ENCODE measurements around the gene TNS1.

Gene TNS1

DNA sequence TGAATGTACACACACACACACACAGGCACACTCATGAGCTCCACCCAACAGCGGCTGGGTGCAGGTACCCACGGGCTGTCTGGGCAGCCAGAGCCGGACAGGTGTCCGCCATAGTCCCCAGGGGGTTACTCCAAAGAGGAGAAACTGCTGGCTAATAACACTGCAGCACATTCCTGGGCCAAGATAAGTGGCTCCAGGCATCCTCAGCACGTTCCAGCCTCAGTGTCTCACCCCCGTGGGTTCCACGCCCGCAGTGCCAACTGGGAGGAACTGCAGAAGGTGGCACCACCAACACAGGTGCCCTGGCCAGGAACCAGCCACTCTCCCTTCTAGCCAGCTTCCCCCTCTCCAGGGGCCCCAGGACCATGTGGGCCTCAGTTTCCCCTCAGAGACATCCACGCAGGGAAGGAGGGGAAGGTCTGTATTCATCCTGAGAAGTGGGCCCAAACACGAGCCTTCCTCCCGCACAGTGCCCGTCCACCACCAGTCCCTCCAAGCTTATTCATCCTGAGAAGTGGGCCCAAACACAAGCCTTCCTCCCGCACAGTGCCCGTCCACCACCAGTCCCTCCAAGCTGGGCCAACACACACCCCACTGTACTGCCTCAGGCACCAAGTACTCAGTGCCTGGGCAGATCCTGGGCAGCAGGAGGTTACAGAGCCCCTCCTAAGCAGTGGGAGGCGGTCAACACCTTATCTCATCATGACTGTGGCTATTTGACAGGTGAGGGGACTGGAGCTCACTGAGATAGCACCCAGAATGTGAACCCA, 47.6 kb downstream of the TNS1 start:
- no peaks in the 10 kb centered on the region for H3K79me2 ChIP-seq (ENCODE audit: low read length)
- no peak overlapping the region for H3K27ac ChIP-seq (ENCODE audit: low read length)

GRCh38 chr2:217954469-217954868, 48.3 kb downstream of the TNS1 start:
- Histone ChIP-seq H3K9me2 (replicated peaks; ENCODE audit: insufficient read depth, low read length) (no peaks in the 10 kb centered on the region), H3K4me3 (ENCODE audit: low read length) (no peak overlapping the region), H3K4me1 (ENCODE audit: low read length) (no peaks in the 10 kb centered on the region), H2AFZ (ENCODE audit: low read length) (no peak overlapping the region), H3K27ac (ENCODE audit: low read length) (no peak overlapping the region), H3K4me2 (ENCODE audit: low read depth, low read length) (no peak overlapping the region), H3K9ac (ENCODE audit: low read length) (no peak overlapping the region), H3F3A (ENCODE audit: insufficient read depth, low read length) (no peaks in the 10 kb centered on the region), H3K36me3 (replicated peaks; ENCODE audit: insufficient read depth, low read length) (no peaks in the 10 kb centered on the region), H3K27me3 (replicated peaks; ENCODE audit: insufficient read depth, low read length) (peaks cover 16% of the 10 kb centered on the region; the same call in 1 of the 2 replicates), H4K20me1 (ENCODE audit: insufficient read depth, low read length) (no peaks in the 10 kb centered on the region), H3K79me2 (ENCODE audit: low read length) (no peaks in the 10 kb centered on the region), H3K9me3 (replicated peaks; ENCODE audit: insufficient read depth, low read length) (no peaks in the 10 kb centered on the region)
- no peak for TF ChIP-seq EZH2 (optimal IDR thresholded peaks at IDR 0.05; ENCODE audit: low read depth, low read length)
- no peak for TF ChIP-seq CTCF (IDR thresholded peaks at IDR 0.05; ENCODE audit: low read length)
- no peak for TF ChIP-seq EZH2phosphoT487 (IDR thresholded peaks at IDR 0.05; ENCODE audit: low read length)
- DNase-seq: no peak

More for the DNA sequence above, 47.6 kb downstream of the TNS1 start:
- Histone ChIP-seq H4K20me1 (ENCODE audit: insufficient read depth, low read length) (no peaks in the 10 kb centered on the region), H3K4me3 (ENCODE audit: low read length) (no peak overlapping the region), H3K4me2 (ENCODE audit: low read depth, low read length) (no peak overlapping the region), H3F3A (ENCODE audit: insufficient read depth, low read length) (no peaks in the 10 kb centered on the region), H2AFZ (ENCODE audit: low read length) (no peak overlapping the region), H3K9ac (ENCODE audit: low read length) (no peak overlapping the region), H3K9me3 (replicated peaks; ENCODE audit: insufficient read depth, low read length) (no peaks in the 10 kb centered on the region), H3K9me2 (replicated peaks; ENCODE audit: insufficient read depth, low read length) (no peaks in the 10 kb centered on the region), H3K27me3 (replicated peaks; ENCODE audit: insufficient read depth, low read length) (peaks cover 13% of the 10 kb centered on the region; the same call in 1 of the 2 replicates), H3K36me3 (replicated peaks; ENCODE audit: insufficient read depth, low read length) (no peaks in the 10 kb centered on the region), H3K4me1 (ENCODE audit: low read length) (no peaks in the 10 kb centered on the region)
- DNase-seq: no peak
- no peak for TF ChIP-seq EZH2phosphoT487 (IDR thresholded peaks at IDR 0.05; ENCODE audit: low read length)
- no peak for TF ChIP-seq EZH2 (optimal IDR thresholded peaks at IDR 0.05; ENCODE audit: low read depth, low read length)
- TF ChIP-seq CTCF (IDR thresholded peaks at IDR 0.05; ENCODE audit: low read length): no peak

DNA sequence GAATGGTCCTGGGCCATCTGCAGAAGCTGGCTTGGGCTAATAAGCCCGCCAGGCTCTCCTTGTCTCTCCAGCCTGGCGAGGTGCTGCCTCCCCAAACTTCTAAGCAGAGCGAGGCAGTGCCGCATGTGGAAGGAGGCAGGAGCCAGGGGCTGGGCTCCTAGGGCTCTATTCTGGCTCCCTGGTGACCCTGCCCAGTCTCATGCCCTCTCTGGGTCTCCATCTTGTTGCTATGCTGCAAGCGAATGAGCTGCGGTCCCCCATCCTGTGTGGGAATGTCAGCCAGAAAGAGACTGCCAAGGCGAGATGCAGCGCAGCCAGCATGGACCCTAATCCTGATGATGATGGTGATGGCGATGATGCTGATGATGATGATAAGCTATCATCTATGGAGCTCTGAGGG, 48.7 kb downstream of the TNS1 start:
- H3K36me3 ChIP-seq (replicated peaks; ENCODE audit: insufficient read depth, low read length): no peaks in the 10 kb centered on the region
- no peak for TF ChIP-seq EZH2phosphoT487 (IDR thresholded peaks at IDR 0.05; ENCODE audit: low read length)
- no peak for DNase-seq
- H3K9me3 ChIP-seq (replicated peaks; ENCODE audit: insufficient read depth, low read length): no peaks in the 10 kb centered on the region
- H3K79me2 ChIP-seq (ENCODE audit: low read length): no peaks in the 10 kb centered on the region
- H3K27me3 ChIP-seq (replicated peaks; ENCODE audit: insufficient read depth, low read length): peaks cover 19% of the 10 kb centered on the region; the same call in 1 of the 2 replicates
- no peak overlapping the region for H3K9ac ChIP-seq (ENCODE audit: low read length)
- H3K4me2 ChIP-seq (ENCODE audit: low read depth, low read length): no peak overlapping the region
- H3K4me3 ChIP-seq (ENCODE audit: low read length): no peak overlapping the region
- H4K20me1 ChIP-seq (ENCODE audit: insufficient read depth, low read length): no peaks in the 10 kb centered on the region
- no peak overlapping the region for H3K27ac ChIP-seq (ENCODE audit: low read length)
- H3F3A ChIP-seq (ENCODE audit: insufficient read depth, low read length): no peaks in the 10 kb centered on the region
- no peaks in the 10 kb centered on the region for H3K9me2 ChIP-seq (replicated peaks; ENCODE audit: insufficient read depth, low read length)
- no peak overlapping the region for H2AFZ ChIP-seq (ENCODE audit: low read length)
- H3K4me1 ChIP-seq (ENCODE audit: low read length): no peaks in the 10 kb centered on the region

GRCh38 chr2:217953531-217953932, 49.3 kb downstream of the TNS1 start:
- Histone ChIP-seq H4K20me1 (ENCODE audit: insufficient read depth, low read length) (no peaks in the 10 kb centered on the region), H3K27me3 (replicated peaks; ENCODE audit: insufficient read depth, low read length) (peaks cover 19% of the 10 kb centered on the region; the same call in 1 of the 2 replicates), H3K4me2 (ENCODE audit: low read depth, low read length) (no peak overlapping the region), H3K4me1 (ENCODE audit: low read length) (no peaks in the 10 kb centered on the region), H3K27ac (ENCODE audit: low read length) (no peak overlapping the region), H3K79me2 (ENCODE audit: low read length) (no peaks in the 10 kb centered on the region), H3K9me2 (replicated peaks; ENCODE audit: insufficient read depth, low read length) (no peaks in the 10 kb centered on the region), H3K9me3 (replicated peaks; ENCODE audit: insufficient read depth, low read length) (no peaks in the 10 kb centered on the region), H3K36me3 (replicated peaks; ENCODE audit: insufficient read depth, low read length) (no peaks in the 10 kb centered on the region), H3K9ac (ENCODE audit: low read length) (no peak overlapping the region), H3F3A (ENCODE audit: insufficient read depth, low read length) (no peaks in the 10 kb centered on the region), H2AFZ (ENCODE audit: low read length) (no peak overlapping the region), H3K4me3 (ENCODE audit: low read length) (no peak overlapping the region)
- TF ChIP-seq EZH2 (optimal IDR thresholded peaks at IDR 0.05; ENCODE audit: low read depth, low read length) (no peak), CTCF (IDR thresholded peaks at IDR 0.05; ENCODE audit: low read length) (no peak), EZH2phosphoT487 (IDR thresholded peaks at IDR 0.05; ENCODE audit: low read length) (no peak)
- no peak for DNase-seq

All from MM.1S (cell line).